Coronary artery (tissue), 2 donors: Measurements from ENCODE around the gene GNPNAT1.

ENCODE experiments used
- DNase-seq: peaks from one replicate; pipeline ENCODE4 v3.0.0-alpha.2; 2017; ENCODE audit warnings: low spot score
- H3K27ac ChIP-seq, 2 donors: fragments of 200-600 bp; sonication (generic); one replicate each; pipeline ENCODE4 v1.5.1; 2016 to 2019
- H3K4me3 ChIP-seq: fragments of 200-600 bp; sonication (generic); 2 replicates; pipeline ENCODE4 v1.5.1; 2016; ENCODE audit warnings: mild to moderate bottlenecking, moderate library complexity
- TF ChIP-seq, protein P1 (sequence below): fragments of 200-600 bp; sonication (generic); IDR thresholded peaks from one replicate; pipeline ENCODE4 v1.5.1; 2019; ENCODE audit warnings: antibody characterized with exemption

Gene GNPNAT1

DNA sequence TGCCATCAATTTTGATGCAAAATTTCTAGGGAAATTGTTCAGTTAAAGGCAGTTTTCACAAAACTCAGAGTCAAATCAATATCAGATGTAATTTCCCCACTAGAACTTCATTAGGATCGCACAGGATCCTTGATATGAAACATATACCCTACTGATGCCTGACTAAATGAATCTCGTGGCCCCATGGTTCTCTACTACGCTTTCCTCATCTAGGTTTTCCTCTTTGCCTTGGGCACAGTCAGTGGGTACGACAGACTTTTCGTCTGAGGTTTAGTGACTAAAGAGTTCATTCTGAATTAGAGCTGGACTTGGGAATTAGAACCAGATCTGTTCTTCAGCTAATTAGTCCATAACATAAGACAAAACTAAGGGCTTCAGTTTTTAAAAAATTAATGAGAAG is 42.5 kb upstream of the GNPNAT1 start:
- TF ChIP-seq, protein P1, sequence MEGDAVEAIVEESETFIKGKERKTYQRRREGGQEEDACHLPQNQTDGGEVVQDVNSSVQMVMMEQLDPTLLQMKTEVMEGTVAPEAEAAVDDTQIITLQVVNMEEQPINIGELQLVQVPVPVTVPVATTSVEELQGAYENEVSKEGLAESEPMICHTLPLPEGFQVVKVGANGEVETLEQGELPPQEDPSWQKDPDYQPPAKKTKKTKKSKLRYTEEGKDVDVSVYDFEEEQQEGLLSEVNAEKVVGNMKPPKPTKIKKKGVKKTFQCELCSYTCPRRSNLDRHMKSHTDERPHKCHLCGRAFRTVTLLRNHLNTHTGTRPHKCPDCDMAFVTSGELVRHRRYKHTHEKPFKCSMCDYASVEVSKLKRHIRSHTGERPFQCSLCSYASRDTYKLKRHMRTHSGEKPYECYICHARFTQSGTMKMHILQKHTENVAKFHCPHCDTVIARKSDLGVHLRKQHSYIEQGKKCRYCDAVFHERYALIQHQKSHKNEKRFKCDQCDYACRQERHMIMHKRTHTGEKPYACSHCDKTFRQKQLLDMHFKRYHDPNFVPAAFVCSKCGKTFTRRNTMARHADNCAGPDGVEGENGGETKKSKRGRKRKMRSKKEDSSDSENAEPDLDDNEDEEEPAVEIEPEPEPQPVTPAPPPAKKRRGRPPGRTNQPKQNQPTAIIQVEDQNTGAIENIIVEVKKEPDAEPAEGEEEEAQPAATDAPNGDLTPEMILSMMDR = no peak
- DNase-seq = no peak
- no peak overlapping the region for H3K4me3 ChIP-seq
- no peak overlapping the region for H3K27ac ChIP-seq

DNA sequence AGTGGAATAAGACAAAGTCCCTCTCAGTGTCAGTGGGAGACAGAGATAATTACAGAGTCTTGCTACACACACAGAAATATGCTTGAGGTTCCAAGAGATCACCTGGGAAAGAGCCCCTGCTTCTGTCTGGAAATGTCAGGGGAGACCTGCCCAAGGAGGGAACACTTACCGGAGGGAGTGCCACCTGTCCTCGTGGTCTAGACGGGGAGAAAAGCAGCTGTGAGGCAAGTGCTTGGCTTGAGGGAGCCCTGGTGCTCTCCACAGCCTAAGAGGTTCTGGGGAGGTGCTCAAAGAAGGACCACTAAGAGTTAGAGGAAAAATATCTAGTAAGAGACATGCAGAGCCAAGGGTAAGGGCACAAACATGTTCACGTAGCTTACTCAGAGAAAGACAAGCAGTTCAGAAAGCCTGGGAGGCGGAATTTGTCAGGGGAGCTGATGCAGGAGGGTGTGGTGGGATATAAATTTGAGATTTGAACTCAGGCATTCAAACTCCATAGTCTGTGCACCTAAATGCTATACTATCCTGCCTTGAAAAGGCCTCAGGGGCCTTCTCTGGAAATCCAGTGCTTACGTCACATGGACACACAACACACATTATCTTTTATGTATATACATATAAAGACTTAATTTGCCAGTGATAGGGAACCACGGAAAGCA is 38.2 kb upstream of the GNPNAT1 start:
- no peak for DNase-seq
- TF ChIP-seq, protein P1 = no peak
- Histone ChIP-seq H3K27ac (no peak overlapping the region), H3K4me3 (no peak overlapping the region)

DNA sequence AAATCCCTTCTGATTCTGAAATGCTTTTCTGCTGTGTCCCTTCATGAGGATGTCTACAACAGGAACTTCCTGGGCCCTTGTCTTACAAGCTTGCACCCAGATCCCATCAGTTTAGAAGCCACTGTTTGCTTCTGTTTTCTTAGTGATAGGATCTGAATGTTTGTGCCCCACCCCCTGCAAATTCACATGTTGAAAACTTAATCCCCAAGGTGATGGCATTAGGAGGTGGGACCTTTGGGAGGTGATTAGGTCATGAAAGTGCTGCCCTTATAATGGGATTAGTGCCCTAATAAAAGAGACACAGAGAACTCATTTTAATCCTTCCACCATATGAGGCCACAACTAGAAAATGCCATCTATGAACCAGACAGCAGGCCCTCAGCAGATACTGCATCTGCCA is 36.0 kb upstream of the GNPNAT1 start:
- Histone ChIP-seq H3K27ac (no peak overlapping the region), H3K4me3 (no peak overlapping the region)
- DNase-seq = no peak
- TF ChIP-seq, protein P1 = no peak

DNA sequence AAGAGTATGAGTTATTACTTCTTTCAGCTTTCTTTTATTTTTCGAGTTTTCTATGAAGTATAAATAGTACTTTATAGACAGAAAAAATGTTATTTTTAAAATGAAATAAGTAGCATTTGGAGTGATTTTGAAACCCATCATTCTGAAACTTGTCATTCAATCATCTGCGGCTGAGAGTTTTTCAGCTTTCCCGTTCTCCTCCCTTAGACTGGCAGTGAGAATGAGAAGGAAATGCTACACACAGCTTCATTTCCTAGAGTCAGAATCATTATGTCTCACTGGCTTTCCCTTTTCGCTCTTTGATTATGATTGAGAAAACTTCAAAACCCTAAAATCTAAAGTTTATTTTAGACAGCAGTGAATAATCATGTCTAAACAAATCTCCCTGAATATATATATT is 33.7 kb upstream of the GNPNAT1 start:
- TF ChIP-seq, protein P1 = no peak
- H3K4me3 ChIP-seq = no peak overlapping the region
- no peak for DNase-seq
- H3K27ac ChIP-seq = no peak overlapping the region

DNA sequence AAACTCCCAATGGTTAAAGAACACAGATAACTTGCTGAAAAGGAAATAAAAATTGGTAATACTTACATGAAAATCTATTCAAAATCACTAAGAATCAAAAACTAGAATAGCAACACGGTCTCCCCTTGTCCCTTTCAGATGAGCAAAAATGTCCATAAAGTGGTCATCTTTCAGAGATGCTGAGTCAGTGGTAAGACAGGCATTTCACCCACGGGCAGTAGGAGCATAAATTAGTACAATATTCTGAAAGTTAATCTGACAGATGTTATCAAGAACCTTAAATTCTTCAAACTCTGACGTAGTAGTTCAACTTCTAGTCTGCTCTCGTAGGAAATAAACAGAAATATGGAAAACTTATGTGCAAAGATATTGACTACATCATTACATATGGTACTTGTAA is 33.1 kb upstream of the GNPNAT1 start:
- Histone ChIP-seq H3K4me3 (no peak overlapping the region), H3K27ac (no peak overlapping the region)
- DNase-seq = no peak
- TF ChIP-seq, protein P1 = no peak

DNA sequence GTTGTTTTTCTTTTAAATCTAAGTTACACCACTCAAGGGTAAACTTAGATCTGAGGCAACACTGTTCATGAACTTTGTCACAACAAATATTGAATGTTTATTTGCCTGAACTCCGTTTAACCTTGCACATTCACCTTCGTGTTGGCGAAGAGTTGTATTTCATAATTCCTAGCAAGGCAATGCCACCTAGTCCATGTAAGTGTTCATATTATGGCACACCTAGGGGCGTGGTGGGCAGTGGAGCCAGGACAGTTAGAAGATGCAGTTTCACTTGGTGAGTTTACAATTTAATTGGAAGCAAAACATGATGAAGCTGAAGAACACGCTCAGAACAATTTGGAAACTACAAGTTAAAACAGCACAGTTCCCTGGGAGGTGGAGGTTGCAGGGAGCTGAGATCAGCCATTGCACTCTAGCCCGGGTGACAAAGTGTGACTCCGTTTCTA is 30.4 kb upstream of the GNPNAT1 start:
- no peak overlapping the region for H3K27ac ChIP-seq
- TF ChIP-seq, protein P1 = no peak
- H3K4me3 ChIP-seq = no peak overlapping the region
- DNase-seq = no peak

DNA sequence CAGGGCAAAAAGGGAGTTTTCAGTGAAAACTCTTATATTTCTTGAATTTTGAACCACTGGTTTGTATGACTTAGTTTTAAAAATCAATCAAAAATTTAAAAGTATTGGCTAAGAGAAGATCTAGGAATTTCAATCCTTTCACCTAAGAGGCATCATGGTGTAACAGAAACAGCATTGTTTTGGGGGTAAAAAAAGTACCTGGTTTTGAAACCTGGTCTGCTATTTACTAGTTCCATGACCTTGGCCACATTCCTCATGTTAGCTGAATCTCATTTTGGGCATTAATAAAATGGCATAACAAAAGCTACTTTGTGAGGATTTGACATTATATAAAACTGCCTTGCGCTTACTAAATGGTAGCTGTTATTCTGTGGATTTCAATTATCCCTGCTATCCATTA is 16.7 kb upstream of the GNPNAT1 start:
- TF ChIP-seq, protein P1 = no peak
- Histone ChIP-seq H3K27ac (no peak overlapping the region), H3K4me3 (no peak overlapping the region)
- no peak for DNase-seq
